NCI-H748 (cell line): Measurements from ENCODE around the gene ZIC1.

Experiments used
- DNase-seq: peaks from one replicate; lab custom pipeline; 2025; ENCODE audit not compliant: unreplicated experiment; lab: John Stamatoyannopoulos, UW

Gene ZIC1

GRCh38 chr3:147380387-147380951, 28.7 kb upstream of the ZIC1 start:
- no peak for DNase-seq

- DNase-seq, result no peak
These were observed 28.2 kb upstream of the ZIC1 start for GRCh38 chr3:147380977-147381376.

GRCh38 chr3:147381596-147381995, 27.6 kb upstream of the ZIC1 start:
- no peak for DNase-seq

GRCh38 chr3:147383617-147384016, 25.5 kb upstream of the ZIC1 start:
- no peak for DNase-seq

GRCh38 chr3:147384210-147385058, 24.7 kb upstream of the ZIC1 start:
- no peak for DNase-seq

GRCh38 chr3:147385059-147386012, 23.8 kb upstream of the ZIC1 start:
- no peak for DNase-seq

- DNase-seq, result no peak
These were observed 21.8 kb upstream of the ZIC1 start for GRCh38 chr3:147387291-147387884.

- DNase-seq, result no peak
These were observed 21.1 kb upstream of the ZIC1 start for GRCh38 chr3:147387885-147388699.

- no peak for DNase-seq
These were observed 20.2 kb upstream of the ZIC1 start for GRCh38 chr3:147388700-147389580.

- DNase-seq, result no peak
These were observed 19.4 kb upstream of the ZIC1 start for GRCh38 chr3:147389717-147390116.

GRCh38 chr3:147390589-147391569, 18.3 kb upstream of the ZIC1 start:
- no peak for DNase-seq

GRCh38 chr3:147391781-147392624, 17.2 kb upstream of the ZIC1 start:
- peak; percentile 93 for DNase-seq

- peak; percentile 78 for DNase-seq
These were observed 16.6 kb upstream of the ZIC1 start for GRCh38 chr3:147392625-147392946.

- DNase-seq, result no peak
These were observed 15.8 kb upstream of the ZIC1 start for GRCh38 chr3:147393261-147393942.

GRCh38 chr3:147393943-147394883, 15.0 kb upstream of the ZIC1 start:
- DNase-seq, result no peak

- no peak for DNase-seq
These were observed 14.3 kb upstream of the ZIC1 start for GRCh38 chr3:147394884-147395225.
